HG02678 (cell line): ENCODE data around the gene GOLGA8G.
"Not testable (repeated sequence)": the region's sequence is repeated elsewhere in the genome, so short reads cannot be mapped to it uniquely, and the experiment has no call there.

Experiments
- ATAC-seq: cut with Tn5 transposase; IDR thresholded peaks from one replicate; pipeline ENCODE4 v1.9.1; 2021; ENCODE audit warnings: mild to moderate bottlenecking, moderate library complexity; ENCODE audit not compliant: unreplicated experiment

GOLGA8G gene

GRCh38 chr15:28532954-28533353, at the start of gene GOLGA8G:
Gene GOLGA8G, minus strand, starts transcription at chr15:28532971. Its CDS starts 62 bp downstream, at chr15:28532909.
- ATAC-seq = not testable (repeated sequence)

GRCh38 chr15:28573351-28573750, 40.6 kb upstream of the GOLGA8G start:
- not testable (repeated sequence) for ATAC-seq

GRCh38 chr15:28553268-28553667, 20.5 kb upstream of the GOLGA8G start, which contains the start of gene GOLGA6L25:
Gene GOLGA6L25, plus strand, starts transcription at chr15:28553568. Its CDS starts 61 bp downstream, at chr15:28553629.
- ATAC-seq = not testable (repeated sequence)

- not testable (repeated sequence) for ATAC-seq
These were observed 17.6 kb downstream of the GOLGA8G start for GRCh38 chr15:28515208-28515607.

- not testable (repeated sequence) for ATAC-seq
These were observed 18.6 kb downstream of the GOLGA8G start for GRCh38 chr15:28514128-28514527.

- not testable (repeated sequence) for ATAC-seq
These were observed 24.4 kb downstream of the GOLGA8G start for GRCh38 chr15:28508217-28508889.

- ATAC-seq = not testable (repeated sequence)
These were observed 51.4 kb downstream of the GOLGA8G start for GRCh38 chr15:28481340-28481739.
